Activated naive CD4-positive, alpha-beta T cell treated with anti-CD3 and anti-CD28 coated beads, Interleukin-2, amount 50 U/mL, for 16 hours (primary cell): ENCODE results near the gene TOMM6.
"Not testable (repeated sequence)": the region's sequence is repeated elsewhere in the genome, so short reads cannot be mapped to it uniquely, and the experiment has no call there.

Source experiments
- DNase-seq: peaks from one replicate; pipeline ENCODE4 v3.0.0-alpha.2; 2020

Gene TOMM6

DNA sequence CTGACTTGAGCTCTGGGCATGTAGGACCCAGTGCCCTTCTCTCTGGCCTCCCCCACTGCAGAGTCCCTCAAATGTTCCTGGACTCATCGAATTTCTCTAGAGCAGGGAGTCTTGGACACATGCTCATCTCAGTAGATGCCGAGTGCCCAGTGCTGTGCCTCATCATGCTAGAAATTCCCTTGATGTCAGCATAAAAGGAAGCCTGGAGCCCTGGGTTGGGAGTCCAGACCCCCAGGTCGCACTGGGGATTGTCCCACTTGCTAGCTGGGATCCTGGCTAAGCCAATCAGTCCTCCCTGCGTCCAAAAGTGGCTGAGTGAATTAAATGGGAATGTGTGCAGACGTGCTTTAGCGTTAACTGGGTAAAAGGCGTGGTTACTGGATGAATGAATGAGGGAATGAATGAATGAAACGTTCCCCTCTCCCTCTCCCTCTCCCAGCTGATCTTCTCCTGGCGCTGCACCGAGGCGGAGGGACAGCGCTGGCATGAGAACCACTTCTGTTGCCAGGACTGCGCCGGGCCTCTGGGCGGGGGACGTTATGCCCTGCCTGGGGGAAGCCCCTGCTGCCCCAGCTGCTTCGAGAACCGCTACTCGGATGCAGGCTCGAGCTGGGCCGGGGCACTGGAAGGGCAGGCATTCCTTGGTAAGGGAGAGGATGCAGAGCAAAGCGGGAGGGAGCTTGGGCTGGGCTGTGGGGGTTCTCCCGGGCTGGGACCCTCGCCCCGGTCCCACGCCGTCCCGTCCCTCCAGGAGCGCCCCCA is 1.6 kb upstream of the TOMM6 start:
- DNase-seq, result no peak

DNA sequence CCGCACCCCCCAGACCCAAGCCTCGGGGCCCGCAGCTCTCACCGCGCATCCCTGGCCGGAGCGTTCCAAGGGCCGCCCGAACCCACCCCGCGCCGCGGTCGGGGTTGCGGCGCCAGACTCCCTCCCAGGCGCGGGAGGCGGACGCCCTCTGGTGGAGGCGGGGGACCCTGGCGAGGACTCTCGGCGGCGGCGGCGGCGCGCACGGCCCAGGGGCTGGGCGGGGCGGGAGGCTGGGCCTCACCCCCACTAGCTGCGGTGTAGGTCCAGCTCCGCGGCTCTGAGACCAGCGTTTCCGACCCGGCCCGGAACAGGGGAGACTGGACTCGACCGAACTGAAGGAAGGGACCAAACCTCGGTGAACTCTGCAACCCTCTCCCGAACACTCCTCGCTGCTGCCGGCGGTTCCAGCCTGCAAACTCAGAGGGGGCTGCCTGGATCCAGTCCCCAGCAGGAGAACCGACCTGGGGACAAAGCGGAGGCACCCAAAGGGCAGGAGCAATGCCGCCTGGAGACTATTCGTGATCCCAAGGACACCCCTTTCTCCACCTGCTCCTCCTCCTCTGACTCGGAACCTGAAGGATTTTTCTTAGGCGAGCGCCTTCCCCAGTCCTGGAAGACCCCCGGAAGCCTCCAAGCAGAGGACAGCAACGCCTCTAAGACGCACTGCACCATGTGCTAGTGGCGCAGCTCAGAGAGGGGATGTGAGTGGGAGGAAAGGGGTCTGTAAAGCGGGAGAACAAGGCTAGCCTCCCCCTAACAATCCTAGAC is 859 bp upstream of the TOMM6 start:
- peak; percentile 91 for DNase-seq

GRCh38 chr6:41789390-41789724 is 1.9 kb downstream of the TOMM6 start:
- DNase-seq, result no peak

DNA sequence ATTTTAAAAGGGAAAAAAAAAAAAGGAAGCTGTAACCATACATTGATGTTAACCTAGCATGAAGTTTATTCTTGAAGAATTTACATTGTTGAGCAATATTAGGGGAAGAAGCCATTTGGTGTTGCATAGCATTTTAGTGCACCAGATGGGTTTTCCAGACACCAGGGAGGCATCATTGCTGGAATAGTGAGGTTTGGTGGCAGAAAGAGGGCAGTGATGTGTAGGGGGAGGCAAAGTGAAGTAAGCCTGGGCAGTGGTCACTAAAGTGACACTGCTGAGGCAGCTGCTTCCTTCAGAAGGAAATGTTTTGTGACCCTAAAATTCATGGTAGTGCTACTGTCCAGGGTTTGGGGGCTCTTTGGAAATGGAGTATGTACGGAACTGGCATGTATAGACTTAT is 2.6 kb downstream of the TOMM6 start:
- DNase-seq, result no peak

DNA sequence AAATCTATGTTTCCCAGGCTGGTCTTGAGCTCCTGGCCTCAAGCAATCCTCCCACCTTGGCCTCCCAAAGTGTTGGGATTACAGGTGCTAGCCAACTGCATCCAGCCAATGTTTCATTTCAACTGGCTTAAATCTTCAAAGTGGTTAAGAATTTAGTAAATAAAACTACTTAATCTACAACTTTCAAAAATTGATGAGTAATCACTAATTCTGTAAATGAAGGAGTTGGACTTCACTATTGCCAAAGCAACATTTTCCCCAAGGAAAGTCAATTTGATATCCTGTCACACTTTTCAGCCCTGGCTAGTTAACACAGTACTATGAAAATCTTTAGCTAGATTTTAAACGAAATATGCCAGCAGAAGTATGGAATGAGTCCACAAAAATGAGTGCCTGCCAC is 3.8 kb downstream of the TOMM6 start:
- no peak for DNase-seq

DNA sequence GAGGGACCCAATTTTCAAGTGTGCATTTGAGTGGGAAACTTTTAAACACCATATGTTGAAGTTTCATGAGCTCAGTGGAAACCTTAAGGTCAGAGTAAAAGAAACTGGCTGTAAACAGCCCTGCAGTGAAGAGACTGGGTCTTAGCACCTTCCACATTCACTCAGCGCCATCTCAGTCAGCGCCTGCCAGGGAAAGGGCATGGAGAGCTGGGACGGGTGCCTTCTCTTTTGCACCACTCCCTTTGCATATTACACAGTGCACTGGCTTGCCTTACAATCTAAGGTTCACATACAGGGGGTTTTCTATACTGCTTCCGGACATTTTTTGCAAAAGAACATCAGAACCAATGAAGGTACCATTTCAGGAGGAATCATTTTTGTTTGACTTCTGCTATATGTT is 4.5 kb downstream of the TOMM6 start:
- DNase-seq, result no peak

DNA sequence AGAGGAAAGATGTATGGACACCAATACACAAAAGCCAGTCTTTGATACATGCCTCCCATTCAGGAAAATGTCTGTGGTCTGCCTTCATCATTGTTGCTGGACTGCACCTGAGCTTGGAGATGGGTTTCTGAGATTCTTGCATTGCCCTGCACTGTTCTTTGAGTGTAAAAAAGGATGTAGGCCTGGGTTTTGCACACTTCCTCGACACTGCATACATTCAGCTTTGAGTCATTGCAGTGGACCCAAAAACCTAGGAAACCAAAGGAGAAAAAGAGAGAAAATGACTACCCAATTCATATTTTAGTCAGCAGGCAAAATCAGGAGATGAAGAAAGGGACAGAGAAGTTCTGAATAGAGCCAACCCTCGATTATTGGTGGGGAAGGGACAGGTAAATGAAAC is 9.0 kb downstream of the TOMM6 start:
- no peak for DNase-seq

DNA sequence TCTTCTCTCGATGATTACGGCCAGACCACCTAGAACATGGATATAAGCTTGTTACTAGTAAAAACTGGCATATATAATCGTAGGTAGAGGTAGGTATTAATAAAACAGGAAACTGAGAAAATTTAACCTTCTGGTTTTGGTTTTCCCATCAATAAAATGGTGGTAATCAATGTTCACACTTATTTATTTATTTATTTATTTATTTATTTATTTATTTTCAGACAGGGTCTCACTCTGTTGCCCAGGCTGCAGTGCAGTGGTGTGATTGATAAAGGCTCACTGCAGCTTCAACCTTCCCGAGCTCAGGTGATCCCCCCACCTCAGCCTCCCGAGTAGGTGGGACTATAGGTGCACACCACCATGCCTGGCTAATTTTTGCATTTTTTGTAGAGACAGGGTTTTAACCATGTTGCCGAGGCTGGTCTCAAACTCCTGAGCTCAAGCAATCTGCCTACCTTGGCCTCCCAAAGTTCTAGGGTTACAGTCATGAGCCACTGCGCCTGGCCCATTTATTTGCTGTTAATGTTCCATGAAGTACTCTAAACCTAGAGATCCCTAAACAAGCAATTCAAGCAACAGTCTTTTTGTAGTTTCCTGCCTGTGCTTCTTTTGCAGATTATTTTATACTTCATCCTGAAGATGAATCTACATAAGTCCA is 11.5 kb downstream of the TOMM6 start:
- DNase-seq, result no peak

- DNase-seq, result no peak
Measured at GRCh38 chr6:41799559-41799911, 12.0 kb downstream of the TOMM6 start.

GRCh38 chr6:41801380-41801779 is 13.9 kb downstream of the TOMM6 start:
- DNase-seq, result no peak

DNA sequence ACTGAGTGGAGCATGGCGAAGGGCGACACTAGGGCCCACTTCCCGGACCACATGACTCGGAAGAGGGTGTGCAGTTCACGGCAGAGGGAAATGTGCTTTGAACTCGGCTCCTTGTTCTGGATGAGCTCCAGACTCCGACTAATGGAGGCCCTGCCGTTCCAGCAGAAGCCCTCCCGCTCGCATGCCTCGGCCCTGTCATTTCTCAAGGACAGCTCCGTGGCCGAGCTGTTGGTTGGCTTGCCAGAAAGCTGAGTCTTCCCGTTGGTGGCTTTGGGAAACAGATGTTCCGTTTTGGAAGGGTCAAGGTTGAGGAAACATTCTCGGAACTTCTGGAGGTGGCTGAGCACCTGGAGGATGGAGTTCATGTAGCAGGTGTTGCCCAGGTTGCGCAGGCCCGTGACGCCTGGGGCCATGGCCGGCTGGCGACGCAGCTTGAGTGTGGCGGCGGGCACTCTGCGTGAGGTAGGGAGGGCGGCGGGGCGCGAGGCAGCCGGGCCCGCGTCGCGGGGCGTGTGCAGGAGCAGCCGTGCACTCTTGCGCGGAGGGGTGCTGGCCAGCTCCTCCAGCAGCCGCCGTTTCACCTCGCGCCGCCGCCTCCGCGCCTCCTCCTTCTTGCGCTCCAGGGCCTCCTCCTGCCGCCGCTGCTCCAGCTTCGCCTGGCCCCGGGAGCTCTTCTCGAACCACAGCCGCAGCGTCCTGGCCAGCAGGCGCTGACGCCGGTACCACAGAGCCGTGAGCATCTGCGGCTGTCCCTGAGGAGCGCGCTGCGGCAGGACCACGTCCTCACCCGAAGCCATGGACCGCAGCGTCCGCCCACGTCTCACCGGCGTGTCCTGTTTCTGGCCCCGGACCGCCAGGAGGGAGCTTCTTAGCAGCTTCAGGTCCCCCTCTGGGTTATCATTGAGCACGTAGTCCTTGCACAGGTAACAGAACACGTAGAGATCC is 18.6 kb downstream of the TOMM6 start:
- DNase-seq, result no peak

DNA sequence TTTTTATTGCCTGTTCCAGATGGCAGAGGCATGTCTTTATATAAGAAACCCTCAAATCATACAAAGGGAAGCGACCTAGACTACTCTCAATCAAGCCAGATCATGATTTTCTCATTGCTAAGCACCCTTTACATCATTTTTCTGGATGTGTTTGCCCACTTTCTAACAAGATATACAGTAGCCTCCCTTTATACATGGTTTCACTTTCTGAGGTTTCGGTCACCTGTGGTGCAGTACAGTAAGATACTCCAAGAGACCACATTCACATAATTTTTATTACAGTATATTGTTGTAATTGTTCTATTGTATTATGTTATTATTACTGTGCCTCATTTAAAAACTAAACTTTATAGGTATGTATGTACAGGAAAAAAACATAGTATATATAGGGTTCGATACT is 23.6 kb downstream of the TOMM6 start:
- DNase-seq, result no peak

GRCh38 chr6:41811946-41812345 is 24.5 kb downstream of the TOMM6 start:
- not testable (repeated sequence) for DNase-seq

- DNase-seq, result no peak
Measured at GRCh38 chr6:41813469-41813868, 26.0 kb downstream of the TOMM6 start.

GRCh38 chr6:41813956-41814355 is 26.5 kb downstream of the TOMM6 start:
- DNase-seq, result no peak

DNA sequence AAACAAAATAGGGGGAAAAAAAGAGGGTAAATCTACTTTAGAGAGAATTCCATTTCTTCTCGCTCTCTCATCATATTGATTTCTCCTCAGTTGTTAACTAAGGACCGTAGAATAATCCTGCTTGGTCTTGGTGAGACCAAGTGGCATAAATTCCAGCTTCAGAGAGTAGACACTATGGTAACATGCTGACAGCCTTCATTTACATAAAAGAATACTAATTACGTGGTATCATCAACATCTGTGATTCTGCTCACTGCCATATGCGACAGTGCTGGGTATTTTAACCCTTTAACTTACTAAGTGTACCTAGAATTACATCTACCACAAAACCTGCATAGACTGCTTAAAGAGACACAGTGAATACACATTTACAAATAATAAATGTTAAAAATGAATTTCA is 27.1 kb downstream of the TOMM6 start:
- no peak for DNase-seq

DNA sequence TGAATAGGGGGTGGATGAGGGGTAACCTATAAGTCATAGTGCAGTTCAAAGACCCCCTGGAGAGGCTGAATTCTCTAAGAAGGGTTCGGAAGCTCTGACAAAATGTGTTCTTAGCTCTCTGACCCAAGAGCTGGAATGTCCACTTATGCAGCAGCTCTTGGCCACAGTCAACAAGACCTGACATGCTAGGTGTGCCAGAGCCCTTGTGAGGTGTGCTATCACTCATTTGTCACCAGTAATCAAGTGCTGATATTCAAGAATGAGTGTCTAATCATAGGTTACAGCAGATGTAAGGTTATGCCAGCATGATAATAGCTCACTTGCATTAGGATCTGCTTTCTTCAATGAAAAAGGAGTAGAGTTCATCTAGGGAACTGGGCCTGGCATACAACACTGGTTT is 28.1 kb downstream of the TOMM6 start:
- DNase-seq, result no peak

DNA sequence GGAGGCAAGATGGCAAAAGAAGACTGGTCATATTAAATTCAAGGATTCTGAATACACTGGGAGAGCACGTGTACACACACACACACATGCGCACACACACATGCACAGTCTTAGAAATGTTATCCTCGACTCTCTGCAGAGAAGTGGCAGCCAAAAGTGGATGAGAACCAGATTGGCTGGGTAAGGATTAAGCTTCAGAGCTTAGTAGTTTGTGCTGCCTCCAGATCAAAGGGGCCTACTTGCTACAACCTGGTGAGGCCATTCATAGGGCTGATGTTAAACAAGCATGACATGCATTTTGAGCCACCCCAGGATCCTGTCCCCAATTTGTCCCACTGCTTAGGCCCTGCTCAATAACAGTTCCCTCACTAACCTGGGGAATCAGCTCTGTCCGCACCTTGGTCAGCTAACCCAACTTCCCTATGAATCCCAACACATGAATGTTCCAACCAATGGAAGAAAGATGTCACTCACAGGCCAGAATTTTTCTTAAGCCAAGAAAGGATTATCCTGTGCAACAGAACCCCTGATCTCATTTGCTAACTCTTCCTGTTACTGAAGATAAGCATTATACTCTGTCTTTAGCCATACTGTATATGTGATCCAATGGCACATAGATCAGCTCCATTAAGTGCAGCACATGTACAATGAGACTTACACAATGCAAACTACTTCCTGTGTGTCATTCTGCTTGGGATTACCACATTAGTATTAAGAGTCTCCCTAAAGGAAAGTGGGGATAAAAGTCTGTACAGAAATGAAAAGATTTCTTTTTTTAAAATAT is 31.0 kb downstream of the TOMM6 start:
- DNase-seq, result no peak

DNA sequence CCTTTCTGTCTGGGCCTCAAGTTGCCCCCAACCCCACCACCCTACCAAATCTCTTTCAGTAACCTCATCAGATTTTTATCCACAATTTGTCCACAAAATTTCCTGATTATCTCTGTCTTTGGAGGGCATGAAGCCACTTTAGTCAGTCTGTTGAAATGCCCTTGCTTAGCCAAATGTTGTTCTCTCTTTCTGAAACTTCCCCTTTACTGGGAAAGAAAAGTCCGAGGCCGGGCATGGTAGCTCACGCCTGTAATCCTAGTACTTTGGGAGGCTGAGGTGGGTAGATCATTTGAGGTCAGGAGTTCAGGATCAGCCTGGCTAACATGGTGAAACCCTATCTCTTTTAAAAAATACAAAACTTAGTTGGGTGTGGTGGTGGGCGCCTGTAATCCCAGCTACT is 33.8 kb downstream of the TOMM6 start:
- no peak for DNase-seq

GRCh38 chr6:41822021-41822420 is 34.5 kb downstream of the TOMM6 start:
- no peak for DNase-seq

DNA sequence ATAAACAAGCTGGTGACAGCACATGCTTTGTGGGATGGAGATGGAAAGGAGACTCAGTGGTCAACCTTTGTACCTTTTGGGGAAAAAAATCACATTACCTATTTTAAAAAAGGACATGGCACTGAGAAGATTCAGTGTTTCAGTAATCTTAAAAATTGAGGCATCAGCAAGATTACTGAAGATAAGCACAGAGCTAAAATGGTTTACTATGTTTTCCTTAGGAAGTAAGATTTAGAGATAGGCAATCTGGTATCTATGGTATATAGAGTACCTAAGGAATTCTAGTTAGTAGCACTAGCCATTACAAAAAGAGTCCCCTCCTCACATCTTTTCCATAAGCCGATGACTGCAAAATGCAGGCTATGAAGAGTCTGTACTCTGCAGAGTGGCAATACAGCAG is 35.7 kb downstream of the TOMM6 start:
- no peak for DNase-seq
